Occipital lobe (tissue), 2 donors: Measurements from ENCODE around the gene ABCB1. TPM values are rescaled to one million over a fixed set of nuclear protein-coding genes. Genes with fewer than 3 reads are reported as not detected.
"Not testable (repeated sequence)": the region's sequence is repeated elsewhere in the genome, so short reads cannot be mapped to it uniquely, and the experiment has no call there.

Experiments
- DNase-seq: peaks from one replicate; lab custom pipeline; 2025; lab: John Stamatoyannopoulos, UW
- total RNA-seq: library from RNA; depleted of rRNA; stranded (reverse); fragments of >200 nt; gene quantifications from one replicate; pipeline ENCODE4 v1.2.3, GENCODE V29; 2014

ABCB1 gene
- total RNA-seq, 1 donor from 2014 or later = 14.7 TPM

GRCh38 chr7:87473986-87474385, 126.7 kb downstream of the ABCB1 start:
- DNase-seq = no peak

DNA sequence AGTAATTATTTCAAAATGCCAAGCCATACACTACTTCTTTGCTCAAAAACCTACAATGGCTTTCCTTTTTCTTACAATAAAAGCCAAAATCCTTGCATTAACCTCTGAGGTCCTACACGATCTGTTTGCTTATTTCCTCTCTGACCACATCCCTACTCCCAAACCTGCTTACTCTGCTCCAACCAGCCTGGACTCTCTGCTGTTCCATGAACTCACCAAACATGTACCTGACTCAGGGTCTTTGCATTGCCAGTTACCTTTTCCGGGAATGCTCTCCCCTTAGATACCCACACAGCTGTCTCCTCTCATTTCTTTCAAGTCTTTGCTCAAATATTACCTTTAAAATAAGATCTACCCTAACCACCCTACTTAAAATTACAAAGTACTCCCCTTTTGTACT, 127.5 kb downstream of the ABCB1 start:
- no peak for DNase-seq

DNA sequence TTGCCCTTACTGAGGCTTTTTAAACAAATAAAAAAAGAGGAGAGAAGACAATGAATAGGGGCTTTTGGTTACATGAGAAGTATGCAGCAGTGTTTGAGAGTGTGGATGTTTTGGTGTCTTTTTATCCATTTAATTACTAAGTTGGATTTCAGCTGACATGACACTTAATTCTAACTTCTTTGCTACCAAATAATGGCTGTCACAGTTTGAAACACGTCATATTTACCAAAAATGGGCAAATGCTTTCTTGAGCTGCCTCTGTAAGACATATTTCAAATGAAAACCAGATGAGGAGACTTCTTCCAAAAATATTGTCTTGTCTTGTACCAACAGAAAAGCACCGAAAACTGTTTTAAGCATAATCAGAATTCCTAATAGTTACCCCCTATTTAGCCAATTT, 129.2 kb downstream of the ABCB1 start:
- DNase-seq = no peak

DNA sequence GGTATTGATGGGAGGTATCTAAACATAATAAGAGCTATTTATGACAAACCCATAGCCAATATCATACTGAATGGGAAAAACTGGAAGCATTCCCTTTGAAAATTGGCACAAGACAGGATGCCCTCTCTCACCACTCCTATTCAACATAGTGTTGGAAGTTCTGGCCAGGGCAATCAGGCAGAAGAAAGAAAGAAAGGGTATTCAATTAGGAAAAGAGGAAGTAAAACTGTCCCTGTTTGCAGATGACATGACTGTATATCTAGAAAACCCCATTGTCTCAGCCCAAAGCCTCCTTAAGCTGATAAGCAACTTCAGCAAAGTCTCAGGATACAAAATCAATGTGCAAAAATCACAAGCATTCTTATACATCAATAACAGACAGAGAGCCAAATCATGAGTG, 131.5 kb downstream of the ABCB1 start:
- DNase-seq = not testable (repeated sequence)

GRCh38 chr7:87465534-87465880, 135.2 kb downstream of the ABCB1 start:
- DNase-seq = not testable (repeated sequence)

- not testable (repeated sequence) for DNase-seq
These were observed 135.7 kb downstream of the ABCB1 start for GRCh38 chr7:87464830-87465533.

- DNase-seq = no peak
These were observed 136.7 kb downstream of the ABCB1 start for GRCh38 chr7:87463982-87464381.

DNA sequence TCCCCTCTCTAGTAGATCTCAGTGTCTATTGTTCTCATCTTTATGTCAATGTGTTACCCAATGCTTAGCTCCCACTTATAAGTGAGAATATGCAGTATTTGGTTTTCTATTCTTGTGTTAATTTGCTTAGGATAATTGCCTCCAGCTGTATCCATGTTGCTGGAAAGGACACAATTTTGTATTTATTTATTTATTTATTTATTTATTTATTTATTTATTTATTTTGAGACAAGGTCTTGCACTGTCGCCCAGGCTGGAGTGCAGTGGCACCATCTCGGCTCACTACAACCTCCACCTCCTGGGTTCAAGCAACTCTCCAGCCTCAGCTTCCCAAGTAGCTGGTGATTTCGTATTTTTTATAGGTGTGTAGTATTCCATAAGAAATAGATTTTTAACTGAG, 140.2 kb downstream of the ABCB1 start:
- DNase-seq = not testable (repeated sequence)

GRCh38 chr7:87459941-87460340, 140.7 kb downstream of the ABCB1 start:
- DNase-seq = no peak

DNA sequence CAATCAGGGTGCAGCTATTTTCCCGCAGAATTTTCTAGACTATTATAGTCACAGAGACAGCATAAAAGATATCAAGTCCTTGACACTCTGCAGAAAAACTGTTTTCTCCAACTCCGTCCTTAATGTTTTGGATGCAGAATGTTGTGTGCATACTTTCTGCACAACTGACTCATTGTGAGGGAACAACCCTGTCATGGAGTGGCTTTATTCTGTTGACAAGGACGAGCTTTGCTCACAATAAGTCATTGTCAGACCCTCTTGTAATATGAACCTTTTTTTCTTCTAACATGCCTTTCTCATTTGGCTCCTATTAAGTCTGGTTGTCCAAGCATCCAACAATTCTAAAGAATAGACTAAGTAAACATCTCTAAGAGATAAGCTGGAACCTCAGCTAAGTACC, 142.5 kb downstream of the ABCB1 start:
- DNase-seq = no peak

GRCh38 chr7:87456247-87456646, 144.4 kb downstream of the ABCB1 start:
- no peak for DNase-seq

Other genes with a start within 250 kb of the ABCB1 start
- gene ABCB4, start 125.2 kb downstream of the ABCB1 start, total RNA-seq = 0.47 TPM
- gene RUNDC3B, start 27.5 kb upstream of the ABCB1 start, total RNA-seq = 89.8 TPM